ENCODE measurements around the gene ADSS1. TPM values are rescaled to one million over a fixed set of nuclear protein-coding genes. Genes with fewer than 3 reads are reported as not detected.
"Not testable (repeated sequence)": the region's sequence is repeated elsewhere in the genome, so short reads cannot be mapped to it uniquely, and the experiment has no call there.

Gene ADSS1
- polyA plus RNA-seq, 1 of the 3 experiments (the other 2 are of a cell fraction), result 14.3 TPM

- no peak for DNase-seq
- Histone ChIP-seq H3K9me3 (no peaks in the 10 kb centered on the region), H4K20me1 (ENCODE audit: insufficient read depth) (peaks cover 21% of the 10 kb centered on the region), H3K4me1 (ENCODE audit: control insufficient read depth in 1 of 2, insufficient read depth in 2 of 2, low read depth in 1 of 2, low read length in 1 of 2) (peaks cover 8 to 14% of the 10 kb centered on the region in 2 experiments; a peak in 3 of 4 replicates), H3K36me3 (replicated peaks in 1 of 2; ENCODE audit: control insufficient read depth in 1 of 2, insufficient read depth in 2 of 2, low read length in 1 of 2) (no peaks in the 10 kb centered on the region), H3F3A (replicated peaks; ENCODE audit: insufficient read depth) (peaks cover 7% of the 10 kb centered on the region), H3K27ac (ENCODE audit: low read depth in 2 of 2, low read length in 1 of 2) (no peak overlapping the region), H3K9ac (no peak overlapping the region), H3K9me2 (no peaks in the 10 kb centered on the region), H3K4me3 (ENCODE audit: low read depth in 2 of 2, low read length in 1 of 2) (no peak overlapping the region), H3K79me2 (ENCODE audit: insufficient read depth) (peaks cover 23% of the 10 kb centered on the region), H3K27me3 (ENCODE audit: insufficient read depth) (no peaks in the 10 kb centered on the region), H2AFZ (ENCODE audit: low read depth) (no peak overlapping the region), H3K4me2 (no peak overlapping the region)
- TF ChIP-seq MXI1 (IDR thresholded peaks at IDR 0.05; ENCODE audit: low read depth, low read length) (no peak), ELF1 (IDR thresholded peaks at IDR 0.05) (no peak), TAF1 (IDR thresholded peaks at IDR 0.05; ENCODE audit: borderline replicate concordance, low read depth, low read length) (no peak), RAD21 (IDR thresholded peaks at IDR 0.05; ENCODE audit: low read length) (no peak), SIN3A (IDR thresholded peaks at IDR 0.05; ENCODE audit: borderline replicate concordance, low read depth, low read length) (no peak), IRF3 (IDR thresholded peaks at IDR 0.05; ENCODE audit: low read depth, low read length) (no peak), NRF1 (IDR thresholded peaks at IDR 0.05; ENCODE audit: low read depth, low read length) (no peak), SMC3 (IDR thresholded peaks at IDR 0.05; ENCODE audit: low read depth, low read length) (no peak), RFX5 (IDR thresholded peaks at IDR 0.05; ENCODE audit: low read length) (no peak), ZBTB33 (IDR thresholded peaks at IDR 0.05; ENCODE audit: borderline replicate concordance, low read depth) (no peak), RCOR1 (IDR thresholded peaks at IDR 0.05; ENCODE audit: low read length) (no peak)
- 85% methylated on average over 12 of the region's 12 CpGs for WGBS (ENCODE audit: low lambda C conversion rate)
- ChIA-PET POLR2A (interaction anchor here (0.6 to 1.1 kb wide), 2 partner anchors 8 to 445 kb away, joined by 3 read pairs; no protein-coding TSS in a partner anchor), CTCF (interaction anchor here (0.8 to 1.8 kb wide), 9 partner anchors 8 to 76 kb away, joined by 3 to 9 read pairs (median 4); partner anchors contain the start of gene ADSS1)
Observed at GRCh38 chr14:104750056-104750752, 26.2 kb downstream of the ADSS1 start.

DNA sequence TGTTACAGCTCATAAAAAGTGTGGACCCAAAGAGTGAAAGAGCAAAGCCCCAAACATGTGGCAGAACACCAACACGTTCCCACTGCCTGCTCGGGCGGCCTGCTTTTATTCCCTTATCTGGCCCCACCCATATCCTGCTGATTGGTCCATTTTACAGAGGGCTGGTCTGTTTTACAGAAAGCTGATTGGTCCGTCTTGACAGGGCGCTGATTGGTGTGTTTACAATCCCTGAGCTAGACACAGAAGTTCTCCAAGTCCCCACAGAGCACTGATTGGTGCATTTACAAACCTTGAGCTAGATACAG, 26.7 kb downstream of the ADSS1 start:
- H3K79me2 ChIP-seq (ENCODE audit: insufficient read depth), result peaks cover 28% of the 10 kb centered on the region
- ChIA-PET CTCF (interaction anchor here (0.8 to 1.8 kb wide), 9 partner anchors 8 to 76 kb away, joined by 3 to 9 read pairs (median 4); partner anchors contain the start of gene ADSS1), POLR2A (interaction anchor here (0.6 to 1.1 kb wide), 2 partner anchors 8 to 444 kb away, joined by 3 read pairs; no protein-coding TSS in a partner anchor)
- peaks cover 8 to 14% of the 10 kb centered on the region in 2 experiments; a peak in 3 of 4 replicates for H3K4me1 ChIP-seq (ENCODE audit: control insufficient read depth in 1 of 2, insufficient read depth in 2 of 2, low read depth in 1 of 2, low read length in 1 of 2)
- H3K36me3 ChIP-seq (replicated peaks in 1 of 2; ENCODE audit: control insufficient read depth in 1 of 2, insufficient read depth in 2 of 2, low read length in 1 of 2); H3F3A ChIP-seq (replicated peaks; ENCODE audit: insufficient read depth); H3K4me2 ChIP-seq; H3K4me3 ChIP-seq (ENCODE audit: low read depth in 2 of 2, low read length in 1 of 2); H3K27ac ChIP-seq (ENCODE audit: low read depth in 2 of 2, low read length in 1 of 2); H3K9me3 ChIP-seq; H3K27me3 ChIP-seq (ENCODE audit: insufficient read depth); DNase-seq; H2AFZ ChIP-seq (ENCODE audit: low read depth); H3K9ac ChIP-seq; H3K9me2 ChIP-seq: not testable (repeated sequence)
- H4K20me1 ChIP-seq (ENCODE audit: insufficient read depth), result peaks cover 26% of the 10 kb centered on the region
- 96% methylated on average over 5 of the region's 5 CpGs for WGBS (ENCODE audit: low lambda C conversion rate)

All from SK-N-SH (cell line).